Loucy (cell line): ENCODE results near the gene PIKFYVE.

Experiments
- H2AFZ ChIP-seq: fragments of 200-600 bp; sonication (generic); 2 replicates; pipeline ENCODE4 v1.6.0; 2016; ENCODE audit warnings: antibody characterized with exemption, mild to moderate bottlenecking, low read length, moderate library complexity
- H3F3A ChIP-seq: fragments of 200-600 bp; 2 replicates; pipeline ENCODE4 v1.6.0; 2016; ENCODE audit warnings: antibody characterized with exemption, low read depth, mild to moderate bottlenecking
- H3K27me3 ChIP-seq: fragments of 200-600 bp; sonication (generic); 2 replicates; pipeline ENCODE4 v1.6.1; 2014; ENCODE audit warnings: low read length, mild to moderate bottlenecking; ENCODE audit not compliant: insufficient read depth, poor library complexity, severe bottlenecking
- H3K36me3 ChIP-seq: fragments of 200-600 bp; sonication (generic); 2 replicates; pipeline ENCODE4 v1.6.1; 2016; ENCODE audit warnings: low read length; ENCODE audit not compliant: insufficient read depth
- H3K4me1 ChIP-seq: fragments of 200-600 bp; sonication (generic); 2 replicates; pipeline ENCODE4 v1.5.1; 2014; ENCODE audit warnings: low read length, mild to moderate bottlenecking; ENCODE audit not compliant: insufficient read depth, poor library complexity, severe bottlenecking
- H3K4me2 ChIP-seq: fragments of 200-600 bp; sonication (generic); 2 replicates; pipeline ENCODE4 v1.6.0; 2014; ENCODE audit warnings: antibody characterized with exemption, low read length, low read depth, mild to moderate bottlenecking; ENCODE audit not compliant: poor library complexity, severe bottlenecking
- H3K4me3 ChIP-seq: fragments of 200-600 bp; sonication (generic); 2 replicates; pipeline ENCODE4 v1.5.1; 2014; ENCODE audit warnings: low read length, mild to moderate bottlenecking, mixed read lengths; ENCODE audit not compliant: poor library complexity, severe bottlenecking
- H3K79me2 ChIP-seq: fragments of 200-600 bp; sonication (generic); 2 replicates; pipeline ENCODE4 v1.6.1; 2014; ENCODE audit warnings: low read length; ENCODE audit not compliant: insufficient read depth
- H3K9ac ChIP-seq: fragments of 200-600 bp; sonication (generic); 2 replicates; pipeline ENCODE4 v1.6.0; 2014; ENCODE audit warnings: mild to moderate bottlenecking, low read depth, low read length, moderate library complexity; ENCODE audit not compliant: poor library complexity, severe bottlenecking
- H3K9me2 ChIP-seq: fragments of 200-600 bp; sonication (generic); replicated peaks from 2 replicates; pipeline ENCODE4 v1.6.1; 2016; ENCODE audit warnings: low read depth, low read length, mixed read lengths
- H3K9me3 ChIP-seq: fragments of 200-600 bp; sonication (generic); 2 replicates; pipeline ENCODE4 v1.6.1; 2014; ENCODE audit warnings: mild to moderate bottlenecking, antibody characterized with exemption, low read length, low read depth; ENCODE audit not compliant: insufficient read depth
- H4K20me1 ChIP-seq: fragments of 200-600 bp; sonication (generic); 2 replicates; pipeline ENCODE4 v1.6.0; 2014; ENCODE audit warnings: antibody characterized with exemption, low read length, mild to moderate bottlenecking; ENCODE audit not compliant: insufficient read depth, poor library complexity, severe bottlenecking
- EZH2phosphoT487 ChIP-seq: fragments of 200-600 bp; IDR thresholded peaks from 2 replicates; pipeline ENCODE4 v1.6.1; 2018; ENCODE audit warnings: antibody characterized with exemption, mild to moderate bottlenecking, moderate library complexity, borderline replicate concordance
- TF ChIP-seq, protein P1 (sequence below): fragments of 200-600 bp; sonication (generic); conservative IDR thresholded peaks from 2 replicates; pipeline ENCODE4 v1.5.1; 2014; ENCODE audit warnings: mild to moderate bottlenecking, antibody characterized with exemption, low read length

PIKFYVE gene

DNA sequence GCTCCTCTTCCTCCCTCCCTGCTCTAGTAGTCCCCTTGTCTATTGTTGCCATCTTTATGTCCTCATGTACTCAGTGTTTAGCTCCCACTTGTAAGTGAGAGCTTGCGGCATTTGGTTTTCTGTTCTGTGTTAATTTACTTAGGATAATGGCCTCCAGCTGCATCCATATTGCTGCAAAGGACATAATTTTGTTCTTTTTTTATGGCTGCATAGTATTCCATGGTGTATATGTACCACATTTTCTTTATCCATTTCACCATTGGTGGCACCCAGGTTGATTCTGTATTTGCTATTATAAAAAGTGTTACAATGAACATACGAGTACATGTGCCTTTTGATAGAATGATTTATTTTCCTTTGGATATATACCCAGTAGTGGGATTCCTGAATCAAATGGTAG is 12.5 kb downstream of the PIKFYVE start:
- no peak for TF ChIP-seq EZH2phosphoT487
- TF ChIP-seq, protein P1, sequence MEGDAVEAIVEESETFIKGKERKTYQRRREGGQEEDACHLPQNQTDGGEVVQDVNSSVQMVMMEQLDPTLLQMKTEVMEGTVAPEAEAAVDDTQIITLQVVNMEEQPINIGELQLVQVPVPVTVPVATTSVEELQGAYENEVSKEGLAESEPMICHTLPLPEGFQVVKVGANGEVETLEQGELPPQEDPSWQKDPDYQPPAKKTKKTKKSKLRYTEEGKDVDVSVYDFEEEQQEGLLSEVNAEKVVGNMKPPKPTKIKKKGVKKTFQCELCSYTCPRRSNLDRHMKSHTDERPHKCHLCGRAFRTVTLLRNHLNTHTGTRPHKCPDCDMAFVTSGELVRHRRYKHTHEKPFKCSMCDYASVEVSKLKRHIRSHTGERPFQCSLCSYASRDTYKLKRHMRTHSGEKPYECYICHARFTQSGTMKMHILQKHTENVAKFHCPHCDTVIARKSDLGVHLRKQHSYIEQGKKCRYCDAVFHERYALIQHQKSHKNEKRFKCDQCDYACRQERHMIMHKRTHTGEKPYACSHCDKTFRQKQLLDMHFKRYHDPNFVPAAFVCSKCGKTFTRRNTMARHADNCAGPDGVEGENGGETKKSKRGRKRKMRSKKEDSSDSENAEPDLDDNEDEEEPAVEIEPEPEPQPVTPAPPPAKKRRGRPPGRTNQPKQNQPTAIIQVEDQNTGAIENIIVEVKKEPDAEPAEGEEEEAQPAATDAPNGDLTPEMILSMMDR: no peak
- H3K79me2 ChIP-seq: peaks cover 100% of the 10 kb centered on the region
- H3K9me3 ChIP-seq: no peaks in the 10 kb centered on the region
- H2AFZ ChIP-seq: no peak overlapping the region
- peaks cover 57% of the 10 kb centered on the region for H3K4me1 ChIP-seq
- no peaks in the 10 kb centered on the region for H3F3A ChIP-seq
- peaks cover 77% of the 10 kb centered on the region for H4K20me1 ChIP-seq
- no peak overlapping the region for H3K4me3 ChIP-seq
- no peak overlapping the region for H3K4me2 ChIP-seq
- no peaks in the 10 kb centered on the region for H3K9me2 ChIP-seq
- H3K36me3 ChIP-seq: peaks cover 100% of the 10 kb centered on the region
- no peak overlapping the region for H3K9ac ChIP-seq
- no peaks in the 10 kb centered on the region for H3K27me3 ChIP-seq

DNA sequence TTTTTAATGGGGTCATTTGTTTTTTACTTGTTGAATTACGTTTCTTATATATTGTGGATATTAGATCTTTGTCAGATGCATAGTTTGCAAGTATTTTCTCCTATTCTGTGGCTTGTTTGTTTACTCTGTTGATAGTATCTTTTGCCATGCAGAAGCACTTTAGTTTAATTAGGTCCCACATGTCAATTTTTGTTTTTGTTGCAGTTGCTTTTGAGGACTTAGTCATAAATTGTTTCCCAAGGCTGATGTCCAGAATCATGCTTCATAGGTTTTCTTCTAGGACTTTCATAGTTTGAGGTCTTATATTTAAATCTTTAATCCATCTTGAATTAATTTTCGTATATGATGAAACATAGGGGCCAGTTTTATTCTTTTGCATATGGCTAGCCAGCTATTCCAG is 13.2 kb downstream of the PIKFYVE start:
- Histone ChIP-seq H3K4me3 (no peak overlapping the region), H3K9me3 (no peaks in the 10 kb centered on the region), H3K4me2 (peak overlapping the region; percentile 46), H3F3A (no peaks in the 10 kb centered on the region), H4K20me1 (peaks cover 76% of the 10 kb centered on the region), H2AFZ (no peak overlapping the region), H3K36me3 (peaks cover 96% of the 10 kb centered on the region), H3K27me3 (no peaks in the 10 kb centered on the region), H3K79me2 (peaks cover 100% of the 10 kb centered on the region), H3K9me2 (no peaks in the 10 kb centered on the region), H3K9ac (no peak overlapping the region), H3K4me1 (peaks cover 50% of the 10 kb centered on the region)
- TF ChIP-seq EZH2phosphoT487: no peak
- TF ChIP-seq, protein P1: no peak

DNA sequence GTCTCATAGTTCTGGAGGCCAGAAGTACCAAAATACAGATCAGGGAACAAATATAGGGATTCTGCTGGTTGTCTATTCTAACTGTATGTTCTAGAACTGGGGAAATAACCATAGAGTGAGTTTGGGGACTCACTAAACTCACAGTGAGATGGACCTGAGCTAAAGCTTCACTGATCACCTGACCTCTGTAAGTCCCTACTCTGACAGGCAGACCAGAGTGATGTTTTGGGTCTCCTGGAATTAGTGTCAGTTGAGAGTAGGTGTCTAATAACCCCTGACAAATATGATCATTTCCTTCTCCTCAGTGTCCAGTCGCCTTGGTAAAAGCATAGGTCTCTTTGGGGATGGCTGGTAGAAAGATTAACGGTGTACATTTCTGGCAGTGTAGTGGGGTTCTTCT is 14.2 kb downstream of the PIKFYVE start:
- H3K4me1 ChIP-seq: peaks cover 40% of the 10 kb centered on the region
- no peaks in the 10 kb centered on the region for H3K27me3 ChIP-seq
- H3K9me3 ChIP-seq: no peaks in the 10 kb centered on the region
- H3K9me2 ChIP-seq: no peaks in the 10 kb centered on the region
- H3K9ac ChIP-seq: no peak overlapping the region
- peaks cover 91% of the 10 kb centered on the region for H3K79me2 ChIP-seq
- H4K20me1 ChIP-seq: peaks cover 68% of the 10 kb centered on the region
- peaks cover 88% of the 10 kb centered on the region for H3K36me3 ChIP-seq
- H3K4me3 ChIP-seq: peak overlapping the region; percentile 13
- H2AFZ ChIP-seq: no peak overlapping the region
- H3K4me2 ChIP-seq: peak overlapping the region; percentile 46
- no peaks in the 10 kb centered on the region for H3F3A ChIP-seq
- TF ChIP-seq, protein P1: no peak
- no peak for TF ChIP-seq EZH2phosphoT487
